ENCODE data around the gene KNG1.

- TF ChIP-seq POLR2A (IDR thresholded peaks at IDR 0.05): no peak
- no peak for TF ChIP-seq CTCF (IDR thresholded peaks at IDR 0.05)
- TF ChIP-seq EP300 (IDR thresholded peaks at IDR 0.05): no peak
These were observed 33.2 kb upstream of the KNG1 start for GRCh38 chr3:186683979-186684378.

All from ovary (tissue), 3 donors.